GM12878 (cell line): ENCODE measurements around the gene VIPR1. TPM values are rescaled to one million over a fixed set of nuclear protein-coding genes. Genes with fewer than 3 reads are reported as not detected.

ENCODE experiments used
- ATAC-seq: fragments of 200-7000 bp; cut with Tn5 transposase; 3 replicates; pipeline ENCODE4 v1.9.1; 2020; ENCODE audit warnings: mild to moderate bottlenecking, moderate library complexity
- BruUV-seq: library from RNA; stranded (reverse); fragments of 400-500 nt; replicated peaks from 2 replicates; lab custom pipeline; 2021; lab: Mats Ljungman, UMichigan
- CTCF ChIA-PET: fragments of 300-600 bp; sonication (Branson Sonifier 250); formaldehyde crosslinking; extraction: SDS; loops from one replicate; lab custom pipeline; 2021; ENCODE audit warnings: inconsistent platforms; lab: Yijun Ruan, JAX
- POLR2A ChIA-PET: fragments of 350-600 bp; formaldehyde crosslinking; extraction: SDS; loops from one replicate; lab custom pipeline; 2021; ENCODE audit warnings: inconsistent platforms; lab: Charles Lee
- RAD21 ChIA-PET: fragments of 300-600 bp; sonication (Branson Sonifier 250); formaldehyde crosslinking; loops from one replicate; lab custom pipeline; 2023; ENCODE audit warnings: antibody characterized with exemption; ENCODE audit not compliant: unreplicated experiment; lab: Charles Lee
- SMC1A ChIA-PET: fragments of 300-600 bp; sonication (Branson Sonifier 250); formaldehyde crosslinking; loops from one replicate; lab custom pipeline; 2023; ENCODE audit not compliant: unreplicated experiment, uncharacterized antibody; lab: Charles Lee
- DNase-seq: peaks from one replicate; pipeline ENCODE4 v3.0.0-alpha.2; 2011; ENCODE audit warnings: low read depth, low spot score
- FAIRE-seq: peaks from 3 replicates; lab custom pipeline; 2011; peaks lifted over from hg19 to GRCh38; lab: Jason Lieb, UNC
- H2AFZ ChIP-seq: 2 replicates; pipeline ENCODE4 v1.6.0; 2011; ENCODE audit warnings: low read depth, low read length, control low read depth; ENCODE audit not compliant: control insufficient read depth
- H3K27ac ChIP-seq: 2 replicates; pipeline ENCODE4 v1.5.1; 2011; ENCODE audit warnings: control low read depth; ENCODE audit not compliant: control insufficient read depth, insufficient read depth
- H3K27me3 ChIP-seq, 2 experiments: replicated peaks in 1 of 2; 2 replicates each; pipeline versions ENCODE4 v1.6.0 to v1.6.1; 2011; ENCODE audit warnings: low read length in 1 of 2; ENCODE audit not compliant: control insufficient read depth in 2 of 2, insufficient read depth in 2 of 2
- H3K36me3 ChIP-seq, 2 experiments: 2 replicates each; pipeline ENCODE4 v1.5.1; 2011; ENCODE audit warnings: low read length in 1 of 2; ENCODE audit not compliant: control insufficient read depth in 2 of 2, insufficient read depth in 2 of 2
- H3K4me1 ChIP-seq: 2 replicates; pipeline ENCODE4 v1.6.1; 2011; ENCODE audit warnings: mild to moderate bottlenecking, low read length, moderate library complexity, mixed read lengths; ENCODE audit not compliant: control insufficient read depth, insufficient read depth
- H3K4me2 ChIP-seq: 2 replicates; pipeline ENCODE4 v1.6.0; 2011; ENCODE audit warnings: control low read depth; ENCODE audit not compliant: control insufficient read depth, insufficient read depth
- H3K4me3 ChIP-seq: fragments of 200-600 bp; sonication (generic); 2 replicates; pipeline ENCODE4 v1.5.1; 2016
- H3K79me2 ChIP-seq: 2 replicates; pipeline ENCODE4 v1.6.0; 2011; ENCODE audit warnings: low read length; ENCODE audit not compliant: control insufficient read depth, insufficient read depth
- H3K9ac ChIP-seq: 2 replicates; pipeline ENCODE4 v1.8.0; 2011; ENCODE audit warnings: low read length, control low read depth, mixed read lengths; ENCODE audit not compliant: control insufficient read depth, insufficient read depth
- H3K9me3 ChIP-seq: replicated peaks from 3 replicates; pipeline ENCODE4 v1.5.1; 2011; ENCODE audit warnings: mild to moderate bottlenecking, low read length; ENCODE audit not compliant: control insufficient read depth, insufficient read depth
- H4K20me1 ChIP-seq: 2 replicates; pipeline ENCODE4 v1.6.0; 2011; ENCODE audit not compliant: control insufficient read depth, insufficient read depth
- BMI1 ChIP-seq: fragments of 450-650 bp; IDR thresholded peaks from 2 replicates; pipeline ENCODE4 v1.6.1; 2016; ENCODE audit warnings: mild to moderate bottlenecking, moderate library complexity, borderline replicate concordance
- CBFB ChIP-seq: IDR thresholded peaks from 2 replicates; pipeline ENCODE4 v1.6.1; 2016; ENCODE audit warnings: antibody characterized with exemption, low read depth
- E2F4 ChIP-seq: IDR thresholded peaks from 2 replicates; pipeline ENCODE4 v1.6.1; 2012; ENCODE audit warnings: low read depth, low read length, improper control_type of control experiment
- HDAC6 ChIP-seq: fragments of 200-600 bp; sonication (generic); IDR thresholded peaks from one replicate; pipeline ENCODE4 v1.8.0; 2017; ENCODE audit warnings: antibody characterized with exemption; ENCODE audit not compliant: unreplicated experiment
- HDGF ChIP-seq: fragments of 450-650 bp; IDR thresholded peaks from 2 replicates; pipeline ENCODE4 v1.6.1; 2016; ENCODE audit warnings: antibody characterized with exemption
- MTA3 ChIP-seq: IDR thresholded peaks from 2 replicates; pipeline ENCODE4 v1.6.1; 2012; ENCODE audit warnings: low read length, inconsistent platforms, borderline replicate concordance
- NKRF ChIP-seq: fragments of 450-650 bp; conservative IDR thresholded peaks from 2 replicates; pipeline ENCODE4 v1.6.1; 2017; ENCODE audit warnings: mild to moderate bottlenecking, moderate library complexity
- POLR2A ChIP-seq: IDR thresholded peaks from 2 replicates; pipeline ENCODE4 v1.6.1; 2011; ENCODE audit warnings: low read depth, mild to moderate bottlenecking, low read length
- POLR2AphosphoS2 ChIP-seq: IDR thresholded peaks from 2 replicates; pipeline ENCODE4 v1.6.1; 2011; ENCODE audit warnings: low read depth, mild to moderate bottlenecking, low read length, improper control_type of control experiment, moderate library complexity
- SRF ChIP-seq, 2 experiments: IDR thresholded peaks; 2 replicates each; pipeline ENCODE4 v1.6.1; 2011; ENCODE audit warnings: low read depth in 2 of 2, low read length in 2 of 2, mild to moderate bottlenecking in 1 of 2, moderate library complexity in 1 of 2
- TBL1XR1 ChIP-seq: IDR thresholded peaks from 2 replicates; pipeline ENCODE4 v1.6.1; 2012; ENCODE audit warnings: low read depth, low read length, improper control_type of control experiment
- TCF3 ChIP-seq: IDR thresholded peaks from 2 replicates; pipeline ENCODE4 v1.6.1; 2012; ENCODE audit warnings: low read depth, mild to moderate bottlenecking, low read length, borderline replicate concordance; ENCODE audit not compliant: insufficient read depth
- ZNF207 ChIP-seq: fragments of 450-650 bp; IDR thresholded peaks from 2 replicates; pipeline ENCODE4 v1.6.1; 2014; ENCODE audit warnings: antibody characterized with exemption, mild to moderate bottlenecking, borderline replicate concordance
- ZNF24 ChIP-seq: fragments of 450-650 bp; IDR thresholded peaks from 2 replicates; pipeline ENCODE4 v1.6.1; 2017; ENCODE audit warnings: antibody characterized with exemption, mild to moderate bottlenecking
- ZSCAN29 ChIP-seq: fragments of 450-650 bp; IDR thresholded peaks from 2 replicates; pipeline ENCODE4 v1.6.1; 2017; ENCODE audit warnings: mild to moderate bottlenecking, moderate library complexity
- WGBS: methylation state at CpG from one replicate; pipeline ENCODE4 v1.1.6; 2016; ENCODE audit warnings: low lambda C conversion rate; ENCODE audit not compliant: insufficient replicate concordance, insufficient coverage; ENCODE audit errors: missing lambda C conversion rate; 5-methylcytosine and 5-hydroxymethylcytosine counted together
- in situ Hi-C: fragments of 300-500 bp; cut with MboI; formaldehyde crosslinking; loops from 9 replicates; pipeline ENCODE4 v1.14.3; 2018; ENCODE audit warnings: mixed read lengths
- intact Hi-C: fragments of 100-400 bp; cut with micrococcal nuclease; formaldehyde crosslinking; loops from one replicate; pipeline ENCODE4 v1.14.2; 2022; ENCODE audit not compliant: unreplicated experiment
- polyA plus RNA-seq, 11 experiments: library from polyadenylated mRNA; depleted of rRNA in 4 of 11; unstranded in 6 of 11; stranded (reverse) in 5 of 11; fragments of >200 nt; fragmentation: Nextera tagmentation in 4 of 11; fragmentation: Illumina TruSeq in 1 of 11; extraction: Ambion mirVana in 4 of 11; extraction: Trizol in 1 of 11; gene quantifications; 1 replicate in 1 of 11; 2 replicates in 10 of 11; pipeline versions ENCODE4 v1.2.1 to v1.2.3, GENCODE V29; 2011 to 2016; ENCODE audit warnings: inconsistent platforms in 2 of 11, missing spikeins in 2 of 11, low read depth in 1 of 11
- total RNA-seq, 4 experiments: library from RNA; depleted of rRNA in 3 of 4; stranded (reverse); fragments of >200 nt in 3 of 4; fragmentation: Illumina TruSeq in 1 of 4; extraction: Trizol in 1 of 4; gene quantifications; 2 replicates each; pipeline versions ENCODE4 v1.2.1 to v1.2.3, GENCODE V29; 2013 to 2021

Gene VIPR1
- total and polyA plus RNA-seq, 10 of the 15 experiments (the other 5 are each of a cell fraction or from before 2014, with no cell fraction given) = 0.03 to 0.28 (median 0.12) TPM; not detected in 6

- no peak for TF ChIP-seq NKRF
Measured at GRCh38 chr3:42507761-42508335, 5.4 kb downstream of the VIPR1 start (continued).

DNA sequence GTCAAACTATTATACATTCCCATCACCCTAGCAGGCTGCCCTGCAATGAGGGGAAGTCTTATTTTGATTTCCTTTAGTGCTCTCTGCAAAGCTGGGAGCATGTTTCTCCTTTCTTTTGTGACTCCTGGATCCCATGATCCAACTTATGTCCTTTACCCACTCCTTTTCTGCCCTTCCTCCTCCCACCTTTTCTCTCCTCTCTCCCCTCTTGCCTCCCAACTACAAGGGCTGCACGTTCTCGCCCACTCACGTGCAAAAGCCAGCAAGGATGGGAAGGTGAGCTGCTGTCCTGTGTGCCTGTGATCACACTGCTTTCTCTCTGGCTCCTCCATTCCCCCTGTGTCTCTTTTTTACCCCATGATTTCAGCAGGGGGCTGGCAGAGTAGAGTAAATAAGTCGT is 6.1 kb downstream of the VIPR1 start:
- Histone ChIP-seq H3K9ac (no peak overlapping the region), H3K36me3 (no peaks in the 10 kb centered on the region), H3K4me3 (no peak overlapping the region), H3K79me2 (no peaks in the 10 kb centered on the region), H3K4me2 (no peak overlapping the region), H4K20me1 (no peaks in the 10 kb centered on the region), H3K4me1 (no peaks in the 10 kb centered on the region), H2AFZ (no peak overlapping the region), H3K27me3 (0 out of 4 replicates have a peak, but pooled peaks cover 0 to 4% of the 10 kb centered on the region in 2 experiments), H3K27ac (no peak overlapping the region), H3K9me3 (no peaks in the 10 kb centered on the region)
- SMC1A ChIA-PET = no interaction called here
- no peak for TF ChIP-seq E2F4
- no peak for TF ChIP-seq MTA3
- no peak for TF ChIP-seq HDGF
- TF ChIP-seq TBL1XR1 = no peak
- no peak for TF ChIP-seq TCF3
- TF ChIP-seq SRF (IDR thresholded peaks at IDR 0.05; ENCODE audit: low read depth in 2 of 2, low read length in 2 of 2) = no peak
- no peak for TF ChIP-seq HDAC6
- TF ChIP-seq CBFB = no peak
- TF ChIP-seq ZSCAN29 = no peak
- TF ChIP-seq BMI1 = no peak
- TF ChIP-seq POLR2A = no peak
- TF ChIP-seq NKRF = no peak
- TF ChIP-seq ZNF207 = no peak
- TF ChIP-seq ZNF24 = no peak
- no peak for TF ChIP-seq POLR2AphosphoS2
- intact Hi-C loops (no loop called here), in situ Hi-C loops (no loop called here)
- CTCF ChIA-PET = no interaction called here
- FAIRE-seq = no peak
- no peak for DNase-seq
- RAD21 ChIA-PET = no interaction called here
- WGBS = 33% methylated on average over 4 of the region's 4 CpGs
- POLR2A ChIA-PET = no interaction called here
- no TSS peak for BruUV-seq
- no peak for ATAC-seq
